ENCODE data around the gene KLHL15.

GRCh38 chrX:23981711-23982110 lies 45.3 kb downstream of the KLHL15 start:
- TF ChIP-seq, protein P1, sequence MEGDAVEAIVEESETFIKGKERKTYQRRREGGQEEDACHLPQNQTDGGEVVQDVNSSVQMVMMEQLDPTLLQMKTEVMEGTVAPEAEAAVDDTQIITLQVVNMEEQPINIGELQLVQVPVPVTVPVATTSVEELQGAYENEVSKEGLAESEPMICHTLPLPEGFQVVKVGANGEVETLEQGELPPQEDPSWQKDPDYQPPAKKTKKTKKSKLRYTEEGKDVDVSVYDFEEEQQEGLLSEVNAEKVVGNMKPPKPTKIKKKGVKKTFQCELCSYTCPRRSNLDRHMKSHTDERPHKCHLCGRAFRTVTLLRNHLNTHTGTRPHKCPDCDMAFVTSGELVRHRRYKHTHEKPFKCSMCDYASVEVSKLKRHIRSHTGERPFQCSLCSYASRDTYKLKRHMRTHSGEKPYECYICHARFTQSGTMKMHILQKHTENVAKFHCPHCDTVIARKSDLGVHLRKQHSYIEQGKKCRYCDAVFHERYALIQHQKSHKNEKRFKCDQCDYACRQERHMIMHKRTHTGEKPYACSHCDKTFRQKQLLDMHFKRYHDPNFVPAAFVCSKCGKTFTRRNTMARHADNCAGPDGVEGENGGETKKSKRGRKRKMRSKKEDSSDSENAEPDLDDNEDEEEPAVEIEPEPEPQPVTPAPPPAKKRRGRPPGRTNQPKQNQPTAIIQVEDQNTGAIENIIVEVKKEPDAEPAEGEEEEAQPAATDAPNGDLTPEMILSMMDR (IDR thresholded peaks at IDR 0.05), result no peak
- no peak for TF ChIP-seq POLR2AphosphoS5 (IDR thresholded peaks at IDR 0.05)
- no peak for TF ChIP-seq EP300 (IDR thresholded peaks at IDR 0.05)
